AG08396 (cell line): ENCODE data around the gene RBM48.
"Not testable (repeated sequence)": the region's sequence is repeated elsewhere in the genome, so short reads cannot be mapped to it uniquely, and the experiment has no call there.

Source experiments
- DNase-seq: peaks from one replicate; pipeline ENCODE4 v3.0.0; 2012; ENCODE audit warnings: low spot score, mixed read lengths

RBM48 gene

DNA sequence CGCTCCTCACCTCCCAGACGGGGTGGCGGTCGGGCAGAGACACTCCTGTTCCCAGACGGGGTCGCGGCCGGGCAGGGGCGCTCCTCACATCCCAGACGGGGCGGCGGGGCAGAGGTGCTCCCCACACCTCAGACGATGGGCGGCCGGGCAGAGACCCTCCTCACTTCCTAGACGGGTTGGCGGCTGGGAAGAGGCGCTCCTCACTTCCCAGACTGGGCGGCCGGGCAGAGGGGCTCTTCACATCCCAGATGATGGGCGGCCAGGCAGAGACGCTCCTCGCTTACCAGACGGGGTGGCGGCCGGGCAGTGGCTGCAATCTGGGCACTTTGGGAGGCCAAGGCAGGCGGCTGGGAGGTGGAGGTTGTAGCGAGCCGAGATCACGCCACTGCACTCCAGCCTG lies 16.5 kb downstream of the RBM48 start:
- DNase-seq = not testable (repeated sequence)

DNA sequence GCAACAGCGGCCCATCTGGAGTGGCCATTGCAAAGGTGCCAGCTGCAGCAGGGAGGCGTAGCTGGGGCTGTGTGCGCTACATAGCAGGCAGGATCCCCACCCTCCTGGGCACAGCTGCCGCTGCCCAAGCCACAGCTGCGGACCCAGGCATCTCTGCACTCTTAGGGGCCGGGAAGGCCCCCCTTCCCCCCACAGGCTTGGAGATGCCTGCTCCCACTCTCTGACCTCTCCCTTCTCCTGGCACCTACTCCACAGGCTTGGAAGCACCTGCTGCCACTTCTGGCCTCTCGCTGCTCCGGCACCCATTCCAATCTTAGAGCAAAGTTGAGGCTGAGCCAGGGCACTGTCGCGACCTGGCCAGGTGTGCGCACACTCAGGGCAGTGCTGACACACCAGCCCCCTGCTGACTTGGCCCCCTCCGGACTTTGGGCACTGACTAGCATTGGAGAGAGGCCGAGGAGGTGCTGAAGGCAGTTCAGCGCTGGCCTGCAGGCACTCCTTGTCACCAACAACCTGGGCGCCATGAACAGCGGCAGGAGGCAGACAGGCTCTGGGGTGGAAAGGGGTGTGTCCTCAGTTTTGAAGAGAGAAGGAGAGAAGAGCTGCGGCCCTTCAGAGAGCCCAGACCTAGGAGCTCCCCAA lies 18.4 kb downstream of the RBM48 start:
- no peak for DNase-seq

DNA sequence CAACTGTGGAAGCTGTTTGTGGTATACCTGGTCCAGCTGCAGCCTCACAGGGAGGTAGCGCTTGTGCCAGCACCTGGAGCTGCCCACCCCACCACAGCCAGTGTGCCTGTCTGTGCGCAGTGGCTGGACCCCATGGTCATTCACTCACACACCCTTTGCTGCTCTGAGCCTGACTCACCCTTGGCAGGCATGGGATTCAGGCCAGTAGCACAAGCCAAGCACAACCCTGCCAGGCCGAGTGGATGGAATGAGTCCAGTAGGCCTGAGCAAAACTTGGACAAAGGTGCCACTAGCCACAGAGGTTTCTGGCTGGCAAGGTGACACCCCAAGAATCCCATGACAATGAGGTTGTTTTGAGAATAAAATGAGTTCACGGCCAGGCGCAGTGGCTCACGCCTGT lies 19.0 kb downstream of the RBM48 start:
- no peak for DNase-seq

GRCh38 chr7:92550194-92550593 lies 21.6 kb downstream of the RBM48 start:
- no peak for DNase-seq

DNA sequence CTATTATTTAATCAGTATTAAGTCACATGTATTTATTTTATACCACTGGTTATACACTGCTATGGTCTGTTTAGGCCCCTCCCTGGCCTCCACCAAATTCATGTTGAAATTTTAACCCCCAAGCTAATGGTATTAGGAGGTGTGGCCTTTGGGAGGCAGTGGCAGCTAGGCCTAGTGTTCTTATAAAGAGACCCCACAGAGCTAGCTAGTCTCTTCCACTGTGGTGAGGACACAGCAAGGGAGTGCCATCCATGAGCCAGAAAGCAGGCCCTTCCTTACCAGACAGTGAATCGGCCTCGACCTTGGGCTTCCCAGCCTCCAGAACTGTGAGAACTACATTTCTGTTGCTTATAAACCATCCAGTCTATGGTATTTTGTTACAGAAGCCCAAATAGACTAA lies 28.7 kb downstream of the RBM48 start:
- no peak for DNase-seq

- no peak for DNase-seq
These were observed 29.3 kb downstream of the RBM48 start for GRCh38 chr7:92557808-92558362.

- no peak for DNase-seq
These were observed 32.0 kb downstream of the RBM48 start for GRCh38 chr7:92560602-92561001.

- DNase-seq = no peak
These were observed 34.8 kb downstream of the RBM48 start for GRCh38 chr7:92563345-92563744.

DNA sequence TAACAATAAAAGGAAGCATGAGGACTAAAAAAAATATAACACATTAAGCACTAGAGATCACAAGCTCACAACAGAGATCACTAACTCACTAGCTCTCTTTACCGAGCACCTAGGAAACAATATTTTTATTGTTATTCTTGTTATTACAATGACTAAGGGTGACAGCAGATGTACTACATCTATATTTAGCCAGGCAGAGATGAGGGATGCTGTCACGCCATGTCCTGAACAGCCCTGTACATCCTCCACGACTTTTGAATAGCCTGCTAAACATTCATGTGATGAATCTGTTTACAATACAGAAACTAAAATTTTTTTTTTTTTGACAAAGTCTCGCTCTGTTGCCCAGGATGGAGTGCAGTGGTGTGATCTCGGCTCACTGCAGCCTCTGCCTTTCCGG lies 38.9 kb downstream of the RBM48 start:
- DNase-seq = no peak

- DNase-seq = no peak
These were observed 40.5 kb downstream of the RBM48 start for GRCh38 chr7:92569137-92569536.

DNA sequence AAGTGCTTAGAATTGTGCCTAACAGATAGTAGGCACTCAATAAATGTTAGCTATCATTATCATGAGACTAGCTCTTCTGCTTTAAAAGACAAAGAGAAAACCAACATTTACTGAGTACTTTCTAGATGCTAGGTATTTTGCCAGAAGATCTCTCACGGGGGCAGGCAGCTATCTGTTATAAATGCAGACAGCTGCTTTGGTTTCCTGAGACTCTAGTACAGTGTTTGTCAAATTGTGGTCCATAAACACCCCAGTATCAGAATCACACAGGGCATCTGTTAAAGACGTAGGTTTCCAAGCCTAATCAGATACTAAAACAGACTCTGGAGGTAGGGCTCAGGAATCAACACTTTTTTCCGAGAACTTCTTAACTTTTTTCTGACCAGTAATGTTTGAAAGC lies 47.7 kb downstream of the RBM48 start:
- no peak for DNase-seq

- no peak for DNase-seq
These were observed 54.4 kb downstream of the RBM48 start for GRCh38 chr7:92582948-92583347.

DNA sequence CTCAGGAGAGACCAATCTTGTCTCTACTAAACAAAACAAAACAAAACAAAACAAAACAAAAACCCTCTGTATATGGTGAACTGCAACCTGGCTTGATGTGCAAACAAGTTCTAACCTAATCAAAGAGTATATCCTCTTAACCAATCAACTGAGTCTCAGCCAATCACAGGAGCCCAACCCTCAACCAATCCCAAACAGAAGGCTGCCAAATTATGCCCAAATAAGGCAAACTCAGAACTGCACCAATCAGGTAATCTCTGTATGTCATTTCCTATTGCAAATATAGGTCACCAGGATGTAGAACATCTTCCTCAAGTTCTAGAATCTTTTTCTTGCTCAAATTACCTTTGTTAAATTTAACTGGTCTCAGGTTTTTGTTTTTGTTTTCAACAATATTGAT lies 56.4 kb downstream of the RBM48 start:
- DNase-seq = no peak

GRCh38 chr7:92586403-92586802 lies 57.8 kb downstream of the RBM48 start:
- peak; percentile 28 for DNase-seq

GRCh38 chr7:92586841-92587240 lies 58.2 kb downstream of the RBM48 start:
- no peak for DNase-seq
